K562 (cell line): ENCODE measurements around the gene FSD1L. TPM values are rescaled to one million over a fixed set of nuclear protein-coding genes. Genes with fewer than 3 reads are reported as not detected.
A peak's percentile ranks its signal among the peaks of the same experiment; 100 is the strongest.

Source experiments
- FOS ChIP-seq: IDR thresholded peaks from 3 replicates; pipeline ENCODE4 v1.6.1; 2011; ENCODE audit not compliant: insufficient read length; ENCODE audit errors: extremely low read depth
- FUS ChIP-seq: fragments of 200-400 bp; formaldehyde crosslinking; optimal IDR thresholded peaks from 2 replicates; pipeline ENCODE3; 2017; ENCODE audit warnings: low read depth, low read length
- JUN ChIP-seq, 2 experiments: sonication (generic) in 1 of 2; formaldehyde crosslinking in 1 of 2; IDR thresholded peaks; 2 replicates each; pipeline versions ENCODE4 v1.6.1 to v1.8.0; 2012 to 2022; ENCODE audit warnings: borderline replicate concordance in 2 of 2, mild to moderate bottlenecking in 2 of 2, improper control_type of control experiment in 1 of 2, low read depth in 1 of 2, low read length in 1 of 2, missing genetic modification reagents in 1 of 2
- MCM2 ChIP-seq: fragments of 450-650 bp; IDR thresholded peaks from 2 replicates; pipeline ENCODE4 v1.6.1; 2017; ENCODE audit warnings: low read depth, mild to moderate bottlenecking
- NR4A1 ChIP-seq, 2 experiments: fragments of 250-450 bp in 1 of 2; fragments of 450-650 bp in 1 of 2; sonication (Bioruptor Pico) in 1 of 2; IDR thresholded peaks; 2 replicates each; pipeline versions ENCODE4 v1.4.0 to v1.6.1; 2016 to 2020; ENCODE audit warnings: mild to moderate bottlenecking in 2 of 2, missing compliant biosample characterization in 1 of 2, missing genetic modification characterization in 1 of 2, moderate library complexity in 1 of 2
- PCBP1 ChIP-seq: fragments of 200-400 bp; formaldehyde crosslinking; IDR thresholded peaks from 2 replicates; pipeline ENCODE4 v1.6.1; 2018; ENCODE audit warnings: mild to moderate bottlenecking, low read depth, low read length; ENCODE audit not compliant: poor library complexity, severe bottlenecking
- POLR2B ChIP-seq: fragments of 450-650 bp; IDR thresholded peaks from 2 replicates; pipeline ENCODE4 v1.6.1; 2018; ENCODE audit warnings: low read depth; ENCODE audit not compliant: partially characterized antibody
- RFX1 ChIP-seq: fragments of 450-650 bp; IDR thresholded peaks from 2 replicates; pipeline ENCODE4 v1.6.1; 2016; ENCODE audit warnings: mild to moderate bottlenecking, moderate library complexity
- SMARCA5 ChIP-seq: fragments of 450-650 bp; IDR thresholded peaks from 2 replicates; pipeline ENCODE4 v1.6.1; 2016
- STAT5B ChIP-seq: fragments of 250-450 bp; sonication (Bioruptor Pico); IDR thresholded peaks from 2 replicates; pipeline ENCODE4 v1.8.0; 2021; ENCODE audit warnings: mild to moderate bottlenecking, inconsistent platforms
- TRIM28 ChIP-seq: fragments of 450-650 bp; IDR thresholded peaks from 2 replicates; pipeline ENCODE4 v1.6.1; 2017
- ZFP1 ChIP-seq: fragments of 450-650 bp; formaldehyde crosslinking; IDR thresholded peaks from 2 replicates; pipeline ENCODE4 v1.4.0; 2020; ENCODE audit warnings: mild to moderate bottlenecking, mixed read lengths
- ZNF146 ChIP-seq: IDR thresholded peaks from one replicate; pipeline ENCODE4 v1.6.1; 2018; ENCODE audit warnings: missing compliant biosample characterization; ENCODE audit not compliant: unreplicated experiment
- polyA plus RNA-seq, 8 experiments: library from polyadenylated mRNA; depleted of rRNA in 4 of 8; stranded (reverse) in 5 of 8; unstranded in 3 of 8; fragments of >200 nt; fragmentation: Nextera tagmentation in 2 of 8; fragmentation: Illumina TruSeq in 1 of 8; extraction: Ambion mirVana in 2 of 8; extraction: Trizol in 1 of 8; gene quantifications; 2 replicates each; pipeline versions ENCODE4 v1.2.1 to v1.2.3, GENCODE V29; 2011 to 2014; ENCODE audit warnings: inconsistent platforms in 1 of 8, missing spikeins in 1 of 8
- total RNA-seq, 7 experiments: library from RNA; depleted of rRNA in 6 of 7; stranded (reverse); fragments of >200 nt in 6 of 7; fragmentation: Illumina TruSeq in 2 of 7; extraction: Trizol in 2 of 7; gene quantifications; 2 replicates each; pipeline versions ENCODE4 v1.2.1 to v1.2.3, GENCODE V29; 2011 to 2021; ENCODE audit warnings: low replicate concordance in 1 of 7
- TF ChIP-seq, protein P1 (sequence below): fragments of 450-650 bp; formaldehyde crosslinking; IDR thresholded peaks from 2 replicates; pipeline ENCODE4 v1.4.0; 2020; ENCODE audit warnings: mild to moderate bottlenecking, moderate library complexity
- TF ChIP-seq, protein P2 (sequence below): sonication (generic); formaldehyde crosslinking; IDR thresholded peaks from 2 replicates; pipeline ENCODE4 v1.8.1; 2023; ENCODE audit warnings: mild to moderate bottlenecking, missing genetic modification reagents, moderate library complexity

Gene FSD1L
- total and polyA plus RNA-seq, 9 of the 15 experiments (the other 6 are each of a cell fraction or from before 2014, with no cell fraction given) = 0.95 to 4.2 (median 2.1) TPM

DNA sequence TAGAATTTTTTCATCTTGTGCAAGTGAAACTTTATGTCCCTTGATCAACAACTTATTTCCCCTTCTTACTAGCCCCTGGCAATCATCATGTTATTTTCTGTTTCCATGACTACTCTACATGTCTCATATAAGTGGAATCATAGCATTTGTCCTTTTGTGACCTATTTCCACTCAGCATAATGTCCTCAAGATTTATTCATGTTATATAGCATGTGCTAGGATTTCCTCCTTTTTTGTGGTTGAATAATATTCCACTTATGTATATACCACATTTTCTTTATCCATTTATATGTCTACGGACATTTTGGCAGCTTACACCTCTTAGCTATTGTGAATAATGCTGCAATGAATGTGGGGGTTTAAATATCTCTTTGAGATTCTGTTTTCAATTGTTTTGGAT lies 21.0 kb downstream of the FSD1L start (continued):
- TF ChIP-seq PCBP1 = no peak
- no peak for TF ChIP-seq STAT5B
- TF ChIP-seq JUN (IDR thresholded peaks at IDR 0.05; ENCODE audit: borderline replicate concordance, low read depth, low read length) = no peak
- TF ChIP-seq JUN (CRISPR knock-in tag; IDR thresholded peaks at IDR 0.05; ENCODE audit: borderline replicate concordance) = no peak
- no peak for TF ChIP-seq NR4A1 (CRISPR knock-in tag; IDR thresholded peaks at IDR 0.05)
- no peak for TF ChIP-seq NR4A1 (tag; IDR thresholded peaks at IDR 0.05)
- no peak for TF ChIP-seq SMARCA5
- no peak for TF ChIP-seq POLR2B
- peak; percentile 27; the same call in 1 of the 2 replicates for TF ChIP-seq RFX1
- TF ChIP-seq, protein P1, sequence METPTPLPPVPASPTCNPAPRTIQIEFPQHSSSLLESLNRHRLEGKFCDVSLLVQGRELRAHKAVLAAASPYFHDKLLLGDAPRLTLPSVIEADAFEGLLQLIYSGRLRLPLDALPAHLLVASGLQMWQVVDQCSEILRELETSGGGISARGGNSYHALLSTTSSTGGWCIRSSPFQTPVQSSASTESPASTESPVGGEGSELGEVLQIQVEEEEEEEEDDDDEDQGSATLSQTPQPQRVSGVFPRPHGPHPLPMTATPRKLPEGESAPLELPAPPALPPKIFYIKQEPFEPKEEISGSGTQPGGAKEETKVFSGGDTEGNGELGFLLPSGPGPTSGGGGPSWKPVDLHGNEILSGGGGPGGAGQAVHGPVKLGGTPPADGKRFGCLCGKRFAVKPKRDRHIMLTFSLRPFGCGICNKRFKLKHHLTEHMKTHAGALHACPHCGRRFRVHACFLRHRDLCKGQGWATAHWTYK (CRISPR knock-in tag) = no peak
- TF ChIP-seq TRIM28 = no peak
- TF ChIP-seq, protein P2, sequence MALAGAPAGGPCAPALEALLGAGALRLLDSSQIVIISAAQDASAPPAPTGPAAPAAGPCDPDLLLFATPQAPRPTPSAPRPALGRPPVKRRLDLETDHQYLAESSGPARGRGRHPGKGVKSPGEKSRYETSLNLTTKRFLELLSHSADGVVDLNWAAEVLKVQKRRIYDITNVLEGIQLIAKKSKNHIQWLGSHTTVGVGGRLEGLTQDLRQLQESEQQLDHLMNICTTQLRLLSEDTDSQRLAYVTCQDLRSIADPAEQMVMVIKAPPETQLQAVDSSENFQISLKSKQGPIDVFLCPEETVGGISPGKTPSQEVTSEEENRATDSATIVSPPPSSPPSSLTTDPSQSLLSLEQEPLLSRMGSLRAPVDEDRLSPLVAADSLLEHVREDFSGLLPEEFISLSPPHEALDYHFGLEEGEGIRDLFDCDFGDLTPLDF (CRISPR knock-in tag) = no peak
- peak; percentile 86 for TF ChIP-seq ZNF146
- no peak for TF ChIP-seq MCM2
- TF ChIP-seq ZFP1 (CRISPR knock-in tag) = no peak
- no peak for TF ChIP-seq FUS
- TF ChIP-seq FOS = no peak
